GM12801 (cell line): Measurements from ENCODE around the gene PSRC1.

ENCODE experiments used
- CTCF ChIP-seq: IDR thresholded peaks from one replicate; pipeline ENCODE4 v1.5.1; 2011; ENCODE audit warnings: control low read depth; ENCODE audit not compliant: insufficient read length; ENCODE audit errors: extremely low read depth

The PSRC1 gene

DNA sequence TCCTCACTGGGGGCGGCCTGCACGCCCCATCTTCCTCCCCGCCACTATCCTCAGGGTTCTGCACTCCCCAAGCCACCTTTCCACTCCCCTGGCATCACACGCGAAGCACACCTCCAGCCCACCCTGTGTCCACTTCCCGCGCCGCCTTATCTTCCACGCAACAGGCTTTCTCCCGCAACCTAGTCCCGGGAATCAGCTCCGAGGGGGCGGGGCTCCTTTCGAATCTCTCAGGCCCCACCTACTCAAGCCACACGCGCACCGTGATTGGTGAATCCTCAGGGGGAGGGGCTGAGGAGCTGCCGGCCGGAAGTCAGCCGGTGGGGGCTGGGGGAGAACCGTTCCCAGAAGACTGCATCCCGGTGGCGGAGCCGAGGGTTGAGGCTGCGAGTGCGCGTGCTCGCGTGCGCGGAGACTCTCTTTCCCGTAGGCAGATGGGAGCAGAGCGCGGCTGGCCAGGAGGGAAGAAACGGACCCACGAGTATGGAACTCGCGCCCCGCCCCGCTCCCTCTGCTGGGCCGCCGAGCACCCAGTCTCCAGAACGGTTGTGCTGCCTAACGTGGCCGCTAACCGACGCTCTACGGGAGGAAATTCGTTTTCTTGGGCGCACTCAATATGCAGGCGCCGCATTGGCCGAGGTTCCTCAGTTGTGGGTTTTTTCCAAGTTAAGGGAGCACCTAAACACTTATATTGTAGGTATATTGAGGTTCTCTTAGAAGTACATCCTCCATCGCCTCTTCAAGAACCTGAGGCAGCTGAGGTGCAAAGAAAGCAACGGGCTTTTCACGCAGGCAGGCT, at the start of gene PSRC1:
TSS of gene PSRC1 (minus strand) at position 194 of the 796 bp plus-strand sequence.
- TF ChIP-seq CTCF, result no peak

DNA sequence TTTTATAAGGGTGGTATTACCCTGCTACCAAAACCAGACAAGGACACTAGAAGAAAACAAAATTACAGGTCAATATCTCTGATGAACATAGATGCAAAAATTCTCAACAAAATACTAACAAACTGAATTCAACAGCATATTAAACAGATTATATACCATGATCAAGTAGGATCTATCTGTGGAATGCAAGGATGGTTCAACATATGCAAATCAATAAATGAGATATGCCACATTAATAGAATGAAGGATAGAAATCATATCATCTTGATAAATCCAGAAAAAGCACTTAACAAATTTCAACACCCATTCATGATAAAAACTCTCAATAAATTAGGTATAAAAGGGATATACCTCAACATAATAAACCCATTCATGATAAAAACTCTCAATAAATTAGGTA, 48.2 kb upstream of the PSRC1 start:
- no peak for TF ChIP-seq CTCF

DNA sequence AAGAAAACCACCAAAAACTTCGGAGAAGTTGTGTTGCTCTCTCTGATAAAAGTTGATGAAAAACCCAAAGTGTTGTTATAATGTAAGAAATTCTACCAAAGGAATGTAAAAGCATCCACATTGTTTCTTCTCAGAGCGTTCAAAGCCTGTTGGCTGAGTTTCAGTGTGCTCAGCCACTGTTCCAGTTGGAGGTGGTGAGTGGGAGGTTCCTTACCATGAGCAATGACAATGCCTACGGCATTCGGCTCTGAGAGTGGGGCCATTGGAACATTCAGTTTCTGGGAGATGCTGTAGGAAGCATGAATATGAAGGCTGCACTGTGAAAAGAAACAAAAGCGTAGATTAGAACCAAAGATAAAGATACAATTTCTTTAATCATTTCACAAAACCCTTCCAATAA, 44.3 kb upstream of the PSRC1 start:
- TF ChIP-seq CTCF, result no peak

- no peak for TF ChIP-seq CTCF
Measured at GRCh38 chr1:109322974-109323373, 40.0 kb upstream of the PSRC1 start.

GRCh38 chr1:109319114-109319513, 36.2 kb upstream of the PSRC1 start:
- TF ChIP-seq CTCF, result no peak

- TF ChIP-seq CTCF, result no peak
Measured at GRCh38 chr1:109316506-109316905, 33.6 kb upstream of the PSRC1 start.

- no peak for TF ChIP-seq CTCF
Measured at GRCh38 chr1:109315288-109315687, 32.3 kb upstream of the PSRC1 start.
